GM18873 (cell line): ENCODE results near the gene KLHL6.
"Not testable (repeated sequence)": the region's sequence is repeated elsewhere in the genome, so short reads cannot be mapped to it uniquely, and the experiment has no call there.

Experiments used
- ATAC-seq: cut with Tn5 transposase; IDR thresholded peaks from one replicate; pipeline ENCODE4 v1.9.1; 2021; ENCODE audit warnings: mild to moderate bottlenecking, moderate library complexity, moderate number of reproducible peaks; ENCODE audit not compliant: unreplicated experiment, low FRiP score

The KLHL6 gene

DNA sequence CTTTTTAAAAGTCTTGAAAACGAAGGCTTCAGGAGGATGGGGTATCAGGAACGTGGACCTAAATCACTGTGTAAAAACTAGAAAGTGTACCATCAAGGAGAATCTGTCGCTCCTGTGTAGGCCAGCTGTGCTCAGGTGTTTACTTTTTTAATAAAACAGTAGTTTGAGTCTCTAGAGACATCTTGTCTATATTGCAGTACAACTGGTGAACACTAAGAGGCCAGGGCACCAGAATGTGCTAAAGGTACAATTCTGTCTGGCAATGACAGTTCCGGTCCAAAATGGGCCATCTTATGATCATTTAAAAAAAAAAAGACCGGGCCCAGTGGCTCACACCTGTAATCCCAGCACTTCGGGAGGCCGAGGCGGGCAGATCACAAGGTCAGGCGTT is 65.3 kb downstream of the KLHL6 start:
- ATAC-seq = no peak

DNA sequence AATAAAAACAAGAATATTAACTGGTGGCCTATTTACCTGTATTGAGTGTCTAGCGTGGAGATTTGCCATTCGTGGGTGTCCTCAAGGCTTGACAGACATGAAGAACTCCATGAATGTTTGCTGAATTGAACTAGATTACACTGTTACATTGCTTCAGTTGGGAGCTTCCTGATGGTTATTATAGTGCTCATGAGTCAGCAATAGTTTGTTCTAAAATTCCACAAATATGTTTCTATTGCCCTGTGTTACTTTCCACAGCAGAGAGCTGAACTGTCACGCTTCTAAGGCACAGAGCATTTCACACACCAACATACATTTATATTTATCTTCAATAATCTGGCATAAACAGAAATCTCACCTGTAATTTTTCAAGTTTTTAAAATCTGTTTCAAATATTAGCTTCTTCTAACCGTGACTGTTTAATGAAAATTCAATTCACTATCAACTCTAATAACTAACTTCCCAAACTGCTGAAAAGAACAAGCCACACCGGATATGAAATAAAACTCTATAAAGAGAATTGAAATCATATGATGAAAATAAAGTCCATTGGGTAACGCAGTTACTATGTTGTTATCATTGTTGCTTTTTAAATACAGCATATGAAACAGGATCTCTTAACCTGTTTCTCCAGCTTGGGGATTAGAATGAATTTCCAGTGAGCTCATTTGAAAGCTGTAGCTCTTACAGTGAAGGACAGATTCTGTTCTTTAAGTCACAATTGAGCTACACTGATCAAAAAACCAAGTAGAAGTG is 65.9 kb downstream of the KLHL6 start:
- no peak for ATAC-seq

DNA sequence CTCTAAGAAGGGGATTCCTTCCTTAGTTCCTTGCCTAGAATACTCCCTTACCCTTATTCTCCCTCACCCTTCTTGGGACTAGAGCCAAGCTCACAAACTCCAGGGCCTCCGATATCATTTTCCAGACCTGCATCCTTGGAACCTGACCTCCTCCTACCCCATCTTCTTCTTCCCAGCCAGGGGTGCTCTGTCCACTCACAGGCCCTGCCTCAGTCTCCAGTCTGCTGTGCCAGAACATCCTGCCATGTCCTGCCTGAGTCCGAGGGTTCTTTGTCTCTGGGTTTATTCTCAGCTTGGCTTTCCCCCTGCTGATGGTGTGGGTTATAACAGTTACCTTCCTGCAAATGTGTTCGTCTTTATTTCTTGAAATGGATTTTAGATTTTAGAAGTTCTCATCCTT is 67.2 kb downstream of the KLHL6 start:
- no peak for ATAC-seq

DNA sequence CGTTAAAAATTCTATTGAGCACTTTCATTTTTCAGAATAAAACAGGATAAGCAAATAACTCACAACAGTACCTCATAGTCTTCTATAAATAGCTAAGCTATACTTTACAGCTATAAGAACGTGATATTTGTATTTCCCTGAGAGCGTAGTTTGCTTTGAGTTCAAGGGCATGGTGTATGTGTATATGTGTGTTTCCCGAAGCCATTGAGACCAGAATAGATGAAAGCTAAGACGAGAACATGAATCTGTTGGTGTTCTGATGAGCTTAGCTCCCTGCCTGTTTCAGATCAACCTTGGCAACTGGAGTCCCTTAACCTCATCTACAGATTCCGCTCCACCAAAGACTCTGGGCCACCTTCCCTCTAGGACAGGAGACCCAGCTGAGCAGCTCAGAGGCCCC is 67.6 kb downstream of the KLHL6 start:
- no peak for ATAC-seq

DNA sequence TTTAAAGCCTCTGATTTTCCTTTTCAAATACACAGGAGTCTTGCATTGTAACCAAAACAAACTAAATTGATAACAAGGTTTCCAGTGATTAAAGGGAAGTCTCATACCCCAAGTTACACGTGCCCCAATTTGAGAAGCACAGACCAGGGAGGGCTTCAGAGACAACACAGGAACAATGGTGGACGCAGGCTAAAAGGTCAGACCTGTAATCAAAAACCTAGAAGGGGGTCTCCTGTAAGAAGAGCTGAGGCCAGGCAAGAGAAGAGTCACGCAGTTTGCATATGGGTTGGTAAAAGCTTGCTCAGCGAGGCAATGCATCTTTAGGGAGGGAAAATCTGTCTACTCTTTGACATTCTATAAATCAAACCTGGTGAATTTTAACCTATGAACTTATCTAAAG is 68.5 kb downstream of the KLHL6 start:
- no peak for ATAC-seq

DNA sequence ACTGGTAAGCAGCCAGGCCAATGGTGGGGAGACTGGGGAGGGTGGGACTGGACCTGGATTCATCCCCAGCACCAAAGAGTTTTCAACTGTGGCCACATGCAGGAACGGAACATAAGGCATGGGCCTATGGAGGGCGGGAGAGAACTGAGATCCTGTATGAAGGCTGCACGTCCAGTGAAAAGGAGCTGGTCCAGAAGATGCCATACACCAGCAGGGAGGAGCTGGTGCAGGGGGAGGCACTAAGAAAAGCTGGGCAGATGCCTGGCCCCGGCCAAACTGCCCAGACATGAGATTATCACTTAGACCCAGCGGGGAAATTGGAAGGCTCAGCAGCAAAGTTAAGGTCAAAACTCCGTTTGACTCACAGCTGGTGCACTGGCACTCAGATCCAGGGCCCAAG is 69.0 kb downstream of the KLHL6 start:
- ATAC-seq = no peak

DNA sequence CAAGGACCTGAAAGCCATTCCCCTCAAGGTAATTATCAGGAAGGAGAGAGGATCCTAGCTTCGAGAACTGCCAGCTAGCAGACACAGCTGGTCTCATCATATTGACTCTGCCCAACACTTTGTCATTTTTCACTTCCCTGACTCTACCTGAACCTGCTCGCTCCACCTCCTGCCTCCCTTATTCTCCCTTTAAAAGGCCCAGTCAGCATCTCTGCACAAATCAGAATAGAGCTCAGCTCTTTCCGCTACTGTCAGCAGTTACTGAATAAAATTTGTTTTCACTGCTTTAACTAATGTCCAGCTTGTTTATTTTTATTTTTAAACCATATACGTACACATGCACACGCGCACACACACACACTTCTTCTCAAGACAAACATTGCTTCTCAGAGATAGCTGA is 69.9 kb downstream of the KLHL6 start:
- ATAC-seq = no peak

DNA sequence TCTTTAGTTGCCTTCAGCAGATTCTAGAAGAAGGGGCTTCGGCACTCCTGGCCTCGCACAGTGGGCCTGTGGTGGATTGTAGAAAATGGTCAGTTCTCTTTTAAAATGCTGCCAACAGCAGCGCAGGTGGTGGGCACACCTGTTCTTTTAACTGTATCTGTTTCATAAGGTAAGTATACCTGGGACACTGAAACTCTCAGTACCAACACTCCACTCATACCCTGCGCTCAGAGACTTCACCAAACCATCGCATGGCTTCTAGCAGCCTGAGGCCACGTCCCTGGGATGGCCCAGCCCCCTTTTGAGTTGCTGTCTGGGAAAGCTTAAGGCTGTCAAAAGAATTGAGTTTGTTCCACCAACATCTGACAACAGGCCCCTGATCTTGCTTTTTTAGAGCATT is 70.4 kb downstream of the KLHL6 start:
- no peak for ATAC-seq

DNA sequence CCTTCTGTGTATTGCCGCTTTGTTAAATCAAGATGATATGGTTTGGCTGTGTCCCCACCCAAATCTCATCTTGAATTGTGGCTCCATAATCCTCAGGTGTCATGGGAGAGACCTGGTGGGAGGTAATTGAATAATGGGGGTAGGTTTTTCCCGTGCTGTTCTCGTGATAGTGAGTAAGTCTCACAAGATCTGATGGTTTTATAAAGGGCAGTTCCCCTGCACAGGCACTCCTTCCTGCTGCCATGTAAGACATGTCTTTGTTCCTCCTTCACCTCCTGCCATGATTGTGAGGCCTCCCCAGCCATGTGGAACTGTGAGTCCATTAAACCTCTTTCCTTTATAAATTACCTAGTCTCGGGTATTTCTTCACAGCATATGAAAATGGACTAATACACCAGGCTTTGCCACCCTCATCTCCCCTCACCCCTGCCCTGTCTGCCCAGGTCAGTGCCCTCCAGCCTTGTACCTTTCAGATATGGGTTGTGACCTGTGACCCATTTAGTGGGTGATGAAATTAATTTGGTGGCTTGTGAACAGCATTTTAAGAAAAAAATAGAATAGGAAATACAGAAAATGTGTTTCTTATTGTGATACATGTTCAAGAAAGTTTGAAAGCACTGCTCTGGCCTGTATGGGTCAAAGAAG is 71.0 kb downstream of the KLHL6 start:
- no peak for ATAC-seq

DNA sequence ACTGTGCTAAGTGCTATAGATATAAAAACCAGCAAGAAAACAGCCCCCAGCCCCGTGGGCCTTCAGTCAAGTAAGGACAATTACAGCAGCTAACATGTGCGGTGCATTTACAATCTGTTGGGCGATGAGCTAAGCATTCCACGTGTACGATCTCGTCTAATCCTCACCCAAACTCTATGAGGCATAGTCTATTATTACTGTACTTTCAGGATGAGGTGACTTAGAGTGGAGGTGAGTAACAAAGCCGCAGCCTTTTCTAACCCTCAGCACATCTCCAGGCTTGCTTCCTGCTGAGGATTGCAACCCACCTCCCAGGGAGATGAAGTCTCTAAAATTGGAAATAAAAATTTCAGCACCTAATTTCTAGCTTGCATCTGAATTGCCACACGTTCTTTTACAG is 73.9 kb downstream of the KLHL6 start:
- ATAC-seq = no peak

DNA sequence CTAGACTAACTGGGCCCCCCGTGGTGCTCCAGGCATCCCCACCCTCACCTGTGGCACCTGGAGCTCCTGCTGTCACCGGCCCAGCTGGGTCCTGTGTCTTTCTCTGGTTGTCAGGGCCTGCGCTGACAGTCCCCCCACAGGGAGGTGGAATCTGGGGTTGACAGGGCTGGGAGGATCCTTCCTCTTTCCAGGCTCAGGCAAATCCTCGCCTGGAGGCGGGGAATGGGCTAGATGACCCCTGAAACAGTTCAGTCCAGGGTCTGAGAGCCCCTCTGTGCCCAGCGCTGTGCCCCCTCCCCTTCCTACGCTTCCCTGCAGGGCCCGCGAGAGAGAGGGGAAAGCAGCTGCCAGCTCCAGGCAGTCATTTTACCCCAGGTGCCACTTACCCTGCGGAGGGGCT is 77.0 kb downstream of the KLHL6 start:
- no peak for ATAC-seq

DNA sequence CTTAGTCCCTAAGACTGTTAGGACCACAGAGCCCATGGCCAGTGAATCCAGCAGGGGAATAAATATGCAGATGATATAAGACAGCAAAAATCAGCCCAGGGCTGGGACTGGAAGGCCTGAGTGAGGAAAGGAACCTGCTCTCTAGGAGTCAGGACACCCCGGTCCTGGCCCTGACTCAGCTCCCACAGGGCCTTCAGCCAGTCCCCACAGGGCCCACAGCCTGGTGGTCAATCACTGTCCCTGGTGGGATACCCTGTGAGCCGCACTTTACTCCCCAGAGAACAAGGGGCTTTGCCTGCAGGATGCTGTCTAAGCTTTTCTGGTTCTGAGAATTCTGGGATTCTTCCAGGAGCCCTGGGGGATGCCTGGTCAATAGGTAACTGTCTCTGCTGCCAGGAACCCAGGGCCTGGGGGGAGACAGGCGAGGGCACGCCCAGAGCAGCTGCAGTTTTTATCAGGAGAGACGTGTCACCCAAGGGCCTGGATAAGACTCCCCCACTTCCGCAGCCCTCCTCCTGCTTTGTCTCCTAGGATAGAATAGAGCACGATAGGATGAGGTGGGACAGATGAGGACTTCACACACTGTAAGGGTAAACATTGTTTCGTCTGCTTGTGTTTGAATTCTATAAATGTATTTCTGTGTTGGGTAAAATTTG is 77.6 kb downstream of the KLHL6 start:
- no peak for ATAC-seq

DNA sequence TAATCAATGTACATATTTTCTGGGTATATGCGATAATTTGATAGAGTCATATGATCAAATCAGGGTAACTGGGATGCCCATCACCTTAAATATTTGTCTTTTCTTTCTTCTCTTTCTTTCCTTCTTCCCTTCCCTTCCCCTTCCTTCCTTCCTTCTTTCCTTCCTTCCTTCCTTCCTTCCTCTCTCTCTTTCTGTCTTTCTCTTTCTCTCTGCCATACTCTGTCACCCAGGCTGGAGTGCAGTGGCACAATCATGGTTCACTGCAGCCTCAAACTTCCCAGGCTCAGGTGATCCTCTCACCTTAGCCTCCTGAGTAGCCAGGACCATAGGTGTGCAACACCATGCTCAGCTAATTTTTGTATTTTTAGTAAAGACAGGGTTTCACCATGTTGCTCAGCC is 79.7 kb downstream of the KLHL6 start:
- ATAC-seq = not testable (repeated sequence)

DNA sequence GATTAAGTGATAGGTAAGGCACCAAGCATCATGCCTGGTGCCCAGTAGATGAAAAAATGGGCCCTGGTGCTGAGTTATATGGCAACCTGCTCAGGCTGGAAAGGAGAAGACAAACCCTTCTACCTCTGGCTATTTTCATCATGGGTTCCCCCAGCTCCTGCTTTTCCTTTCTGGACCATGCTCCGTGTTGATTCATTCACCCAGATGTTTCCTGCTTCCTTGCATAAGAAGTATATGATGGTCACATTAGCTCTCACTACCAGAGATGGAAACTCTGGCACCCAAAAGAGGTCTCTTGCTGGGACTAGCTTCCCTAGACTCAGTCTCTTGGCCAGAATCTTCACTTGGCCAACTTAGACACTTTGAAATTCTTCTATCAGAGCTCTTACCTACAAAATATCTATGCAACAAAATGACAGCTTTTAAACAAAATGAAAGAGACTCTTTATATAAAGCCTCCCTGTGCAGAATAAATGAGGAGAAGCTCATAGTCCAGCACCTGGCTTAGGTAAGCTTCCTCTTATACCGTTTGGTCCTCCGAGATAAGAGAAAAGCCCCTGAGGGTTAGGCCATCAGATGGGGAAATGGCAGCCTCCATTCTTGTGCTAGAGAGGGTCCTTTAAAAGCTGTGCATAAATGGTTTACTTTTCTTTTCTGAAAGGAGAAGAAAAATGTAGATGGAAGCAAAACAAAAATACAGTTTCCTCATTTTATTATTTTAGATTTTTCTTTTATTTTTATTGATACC is 80.3 kb downstream of the KLHL6 start:
- no peak for ATAC-seq

DNA sequence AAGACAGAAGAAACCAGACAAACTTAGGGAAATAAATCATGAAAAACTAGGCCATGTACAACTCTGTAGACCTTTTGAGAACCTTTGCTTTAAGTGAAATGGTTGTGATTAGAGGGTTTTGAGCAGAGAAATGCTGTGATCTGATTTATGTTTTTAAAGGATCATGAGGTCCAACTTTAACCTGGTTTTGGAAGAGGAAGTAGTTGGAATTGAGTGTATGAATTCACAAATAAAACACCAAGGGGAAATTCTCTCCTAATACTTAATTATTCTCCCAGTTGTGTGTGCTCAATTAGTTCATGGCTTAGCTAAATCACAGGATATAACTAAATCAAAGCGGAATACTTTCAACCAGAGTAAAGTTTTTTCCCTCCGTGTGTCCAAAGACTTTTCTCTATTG is 81.5 kb downstream of the KLHL6 start:
- no peak for ATAC-seq

DNA sequence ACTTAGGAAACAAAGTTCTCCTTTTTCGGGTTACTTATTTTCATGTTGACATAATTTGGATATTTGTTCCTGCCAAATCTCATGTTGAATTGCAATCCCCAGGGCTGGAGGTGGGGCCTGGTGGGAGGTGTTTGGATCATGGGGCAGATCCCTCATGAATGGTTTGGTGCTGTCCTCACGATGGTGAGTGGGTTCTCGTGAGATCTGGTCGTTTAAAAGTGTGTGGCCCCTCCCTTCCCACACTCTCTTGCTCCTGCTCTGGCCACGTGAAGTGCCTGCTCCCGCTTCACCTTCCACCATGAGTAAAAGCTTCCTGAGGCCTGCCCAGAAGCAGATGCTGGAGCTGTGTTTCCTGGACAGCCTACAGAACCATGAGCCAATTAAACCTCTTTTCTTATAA is 83.4 kb downstream of the KLHL6 start:
- ATAC-seq = no peak

DNA sequence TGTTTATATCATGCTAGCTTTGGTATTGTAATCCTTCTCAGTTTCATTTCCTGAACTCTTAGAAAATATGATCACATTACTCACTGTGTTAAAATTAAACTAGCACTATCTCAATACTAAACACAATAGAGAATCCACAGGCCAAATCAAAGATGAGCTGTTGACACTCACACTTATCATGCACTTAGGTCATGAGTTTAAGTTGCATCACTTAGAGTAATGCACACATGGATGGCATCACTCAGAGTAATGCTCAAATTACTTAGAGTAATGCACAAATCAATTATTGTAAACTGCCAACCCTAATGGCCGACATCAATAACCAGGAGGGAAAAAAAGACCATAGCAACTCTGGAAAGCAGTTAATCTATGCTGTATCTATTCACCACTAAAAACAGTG is 87.1 kb downstream of the KLHL6 start:
- ATAC-seq = no peak

DNA sequence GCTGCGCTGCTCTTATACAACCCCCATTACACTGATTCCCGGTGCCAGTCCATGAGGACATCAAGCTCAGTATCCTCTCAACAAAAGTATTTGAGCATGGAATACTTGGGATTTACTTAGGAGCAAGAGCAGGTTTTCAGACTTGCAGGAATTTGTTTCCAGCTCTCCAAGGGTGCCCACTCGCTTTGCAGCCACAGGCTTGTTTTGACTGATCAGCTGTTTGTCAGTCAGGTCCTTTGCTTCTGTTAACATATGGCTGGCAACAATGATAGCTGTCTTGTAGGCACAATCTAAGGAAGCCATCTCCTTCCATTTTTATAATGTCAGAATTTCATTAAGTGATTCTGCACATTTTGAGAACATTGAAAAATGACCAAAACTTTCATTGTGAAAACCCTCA is 88.9 kb downstream of the KLHL6 start:
- ATAC-seq = no peak

DNA sequence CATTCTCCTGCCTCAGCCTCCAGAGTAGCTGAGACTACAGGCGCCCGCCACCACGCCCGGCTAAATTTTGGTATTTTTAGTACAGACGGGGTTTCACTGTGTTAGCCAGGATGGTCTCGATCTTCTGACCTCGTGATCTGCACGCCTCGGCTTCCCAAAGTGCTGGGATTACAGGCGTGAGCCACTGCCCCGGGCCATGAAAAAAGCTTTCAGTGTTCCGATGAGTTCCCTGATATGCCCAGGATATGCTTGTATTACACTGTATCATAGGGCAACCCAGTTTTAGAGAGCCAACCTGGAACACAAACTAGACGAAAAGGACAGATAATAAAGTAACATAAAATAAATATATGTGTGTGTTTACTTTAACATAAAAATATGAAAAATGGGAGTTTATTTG is 89.8 kb downstream of the KLHL6 start:
- ATAC-seq = not testable (repeated sequence)

DNA sequence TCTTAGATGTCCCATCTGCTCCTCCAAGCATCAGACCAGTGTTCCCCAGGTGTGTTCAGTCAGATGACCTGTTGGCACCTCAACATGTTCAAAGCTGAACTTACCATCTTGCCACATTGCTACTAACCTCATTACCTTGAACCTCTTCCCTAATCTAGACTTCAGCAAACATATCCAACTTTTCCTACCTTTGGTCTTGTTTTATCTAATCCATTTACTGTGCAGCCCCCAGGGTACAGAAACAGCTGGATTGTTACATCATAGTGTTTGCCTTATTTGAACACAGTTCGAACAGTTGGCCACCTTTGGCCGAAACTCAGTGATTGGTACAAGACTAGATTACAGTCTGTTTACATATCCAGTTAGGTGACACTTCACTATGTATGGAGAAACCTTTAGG is 91.0 kb downstream of the KLHL6 start:
- no peak for ATAC-seq
